GM13977 (cell line): Measurements from ENCODE around the gene HOXA10.

Experiments
- DNase-seq: peaks from one replicate; pipeline ENCODE4 v3.0.0; 2012; ENCODE audit warnings: low spot score
- in situ Hi-C: fragments of 300-500 bp; cut with MboI; formaldehyde crosslinking; loops from one replicate; pipeline ENCODE4 v1.12.0; 2022; ENCODE audit warnings: low sequenced_read_pairs, low pct_unique_long_range_greater_than_20kb, mixed read lengths, inconsistent platforms; ENCODE audit not compliant: unreplicated experiment
- TF ChIP-seq, protein P1 (sequence below): IDR thresholded peaks from 2 replicates; pipeline ENCODE4 v1.5.1; 2012; ENCODE audit warnings: mild to moderate bottlenecking, control low read depth; ENCODE audit not compliant: insufficient read depth; ENCODE audit errors: extremely low read depth, missing control alignments

Gene HOXA10

DNA sequence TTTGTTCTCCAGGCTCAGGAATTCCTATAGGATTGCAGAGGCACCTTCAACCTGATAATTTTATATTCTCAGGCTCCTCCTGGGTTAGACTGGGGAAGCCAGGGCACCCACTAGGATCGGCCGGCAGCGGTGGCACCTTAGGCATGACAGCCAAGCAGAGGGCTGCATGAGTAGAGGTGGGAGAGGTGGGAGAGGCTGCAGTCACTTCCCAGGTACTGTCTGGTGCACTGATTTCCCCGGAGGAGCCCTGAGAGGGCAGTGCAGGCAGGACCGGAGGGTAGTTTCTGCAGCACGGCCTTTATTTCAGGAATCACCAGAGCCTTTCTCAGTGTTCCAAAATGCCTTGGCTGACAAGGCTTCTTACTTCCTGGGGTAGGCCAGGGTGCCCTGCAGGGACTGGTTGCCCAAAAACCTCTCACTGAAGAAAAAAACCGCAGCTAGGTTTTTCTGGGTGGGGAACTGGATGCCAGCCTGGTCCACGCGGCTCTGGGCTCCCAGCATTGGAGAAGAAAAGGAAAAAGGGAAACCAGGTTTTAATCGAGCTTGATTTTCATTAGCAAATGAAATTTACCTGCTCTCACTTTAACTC is 29.3 kb upstream of the HOXA10 start:
- DNase-seq: no peak
- in situ Hi-C loops: loop anchor here (10.0 kb wide), 1 partner anchor 721 kb away; no protein-coding TSS in a partner anchor

DNA sequence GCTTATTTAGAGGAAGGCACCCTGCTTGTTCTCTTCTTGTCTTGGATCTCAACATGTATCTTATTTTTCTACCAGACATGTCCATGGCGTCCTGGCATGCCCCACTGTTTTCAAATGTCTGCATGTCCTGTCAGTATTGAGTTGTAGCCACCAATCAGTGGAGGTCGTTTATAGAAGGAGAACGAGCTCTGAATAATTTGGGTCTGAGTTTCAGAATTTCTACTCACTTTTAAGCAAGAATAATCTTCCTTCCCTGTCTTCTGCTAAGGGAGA is 28.7 kb upstream of the HOXA10 start:
- no peak for DNase-seq
- in situ Hi-C loops: loop anchor here (10.0 kb wide), 1 partner anchor 722 kb away; no protein-coding TSS in a partner anchor
- TF ChIP-seq, protein P1, sequence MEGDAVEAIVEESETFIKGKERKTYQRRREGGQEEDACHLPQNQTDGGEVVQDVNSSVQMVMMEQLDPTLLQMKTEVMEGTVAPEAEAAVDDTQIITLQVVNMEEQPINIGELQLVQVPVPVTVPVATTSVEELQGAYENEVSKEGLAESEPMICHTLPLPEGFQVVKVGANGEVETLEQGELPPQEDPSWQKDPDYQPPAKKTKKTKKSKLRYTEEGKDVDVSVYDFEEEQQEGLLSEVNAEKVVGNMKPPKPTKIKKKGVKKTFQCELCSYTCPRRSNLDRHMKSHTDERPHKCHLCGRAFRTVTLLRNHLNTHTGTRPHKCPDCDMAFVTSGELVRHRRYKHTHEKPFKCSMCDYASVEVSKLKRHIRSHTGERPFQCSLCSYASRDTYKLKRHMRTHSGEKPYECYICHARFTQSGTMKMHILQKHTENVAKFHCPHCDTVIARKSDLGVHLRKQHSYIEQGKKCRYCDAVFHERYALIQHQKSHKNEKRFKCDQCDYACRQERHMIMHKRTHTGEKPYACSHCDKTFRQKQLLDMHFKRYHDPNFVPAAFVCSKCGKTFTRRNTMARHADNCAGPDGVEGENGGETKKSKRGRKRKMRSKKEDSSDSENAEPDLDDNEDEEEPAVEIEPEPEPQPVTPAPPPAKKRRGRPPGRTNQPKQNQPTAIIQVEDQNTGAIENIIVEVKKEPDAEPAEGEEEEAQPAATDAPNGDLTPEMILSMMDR: no peak

More for the DNA sequence above, 29.3 kb upstream of the HOXA10 start:
- TF ChIP-seq, protein P1: no peak

DNA sequence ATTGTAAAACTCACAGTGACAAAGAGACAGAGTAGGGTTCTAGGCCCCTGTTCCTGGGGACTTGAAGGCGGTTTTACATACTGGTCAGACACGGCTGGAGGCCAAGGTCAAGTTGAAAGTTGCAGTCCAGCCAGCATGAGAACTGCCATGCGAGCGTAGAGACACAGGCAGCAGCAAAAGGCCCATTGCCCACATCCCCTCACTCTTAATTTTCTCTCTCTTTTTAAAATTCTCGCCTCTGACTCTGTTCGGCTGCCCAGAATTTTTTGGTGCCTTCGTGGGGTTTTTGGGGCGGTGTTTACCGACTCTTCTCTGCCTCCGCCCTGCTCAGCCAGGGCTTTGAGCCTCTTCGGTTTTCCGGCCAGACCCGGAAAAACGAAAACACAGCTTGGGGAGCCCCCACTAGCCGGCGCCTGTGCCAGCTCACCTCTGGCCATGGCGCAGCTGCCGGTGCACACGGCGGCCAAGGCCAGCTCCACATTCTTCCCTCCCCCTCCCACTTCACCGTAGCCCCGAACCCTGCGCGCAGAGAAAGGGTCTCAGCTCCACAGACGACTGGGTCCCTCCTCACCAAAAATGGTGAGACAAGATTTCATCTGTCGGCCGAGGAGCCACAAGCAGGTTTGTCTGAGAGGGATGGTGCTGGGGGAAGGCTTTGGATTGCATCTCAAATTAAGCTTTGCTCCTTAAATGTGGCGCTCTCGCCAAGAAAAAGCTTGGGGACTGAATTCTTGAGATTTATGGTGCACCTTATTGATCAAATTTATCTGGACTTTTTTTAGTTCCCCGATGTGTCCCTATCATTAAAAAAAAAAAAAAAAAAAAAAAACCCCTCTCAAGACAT is 28.1 kb upstream of the HOXA10 start:
- DNase-seq: no peak
- in situ Hi-C loops: loop anchor here (10.0 kb wide), 1 partner anchor 723 kb away; no protein-coding TSS in a partner anchor
- TF ChIP-seq, protein P1: no peak

DNA sequence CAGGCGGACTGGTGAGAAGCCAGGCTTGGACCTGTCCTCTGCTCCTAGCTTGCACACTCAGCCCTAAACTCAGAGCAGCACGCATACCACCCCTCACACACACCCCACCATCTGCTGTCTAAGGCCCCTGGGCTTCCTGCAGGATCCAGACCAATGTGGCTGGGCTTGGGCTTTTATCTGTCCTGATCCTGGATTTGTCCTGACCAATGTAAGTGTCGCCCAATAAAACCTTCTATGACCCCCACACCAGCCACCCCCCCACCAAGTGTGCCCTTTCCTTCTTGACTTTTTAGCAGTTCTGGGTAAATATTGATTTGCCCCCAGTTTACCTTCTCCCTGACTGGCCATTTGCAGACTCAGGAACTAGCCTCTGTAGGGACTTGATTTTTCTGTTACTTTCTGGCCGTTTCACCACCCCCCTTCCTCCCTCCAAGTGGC is 27.5 kb upstream of the HOXA10 start:
- no peak for DNase-seq
- in situ Hi-C loops: loop anchor here (10.0 kb wide), 1 partner anchor 723 kb away; no protein-coding TSS in a partner anchor
- TF ChIP-seq, protein P1: no peak

DNA sequence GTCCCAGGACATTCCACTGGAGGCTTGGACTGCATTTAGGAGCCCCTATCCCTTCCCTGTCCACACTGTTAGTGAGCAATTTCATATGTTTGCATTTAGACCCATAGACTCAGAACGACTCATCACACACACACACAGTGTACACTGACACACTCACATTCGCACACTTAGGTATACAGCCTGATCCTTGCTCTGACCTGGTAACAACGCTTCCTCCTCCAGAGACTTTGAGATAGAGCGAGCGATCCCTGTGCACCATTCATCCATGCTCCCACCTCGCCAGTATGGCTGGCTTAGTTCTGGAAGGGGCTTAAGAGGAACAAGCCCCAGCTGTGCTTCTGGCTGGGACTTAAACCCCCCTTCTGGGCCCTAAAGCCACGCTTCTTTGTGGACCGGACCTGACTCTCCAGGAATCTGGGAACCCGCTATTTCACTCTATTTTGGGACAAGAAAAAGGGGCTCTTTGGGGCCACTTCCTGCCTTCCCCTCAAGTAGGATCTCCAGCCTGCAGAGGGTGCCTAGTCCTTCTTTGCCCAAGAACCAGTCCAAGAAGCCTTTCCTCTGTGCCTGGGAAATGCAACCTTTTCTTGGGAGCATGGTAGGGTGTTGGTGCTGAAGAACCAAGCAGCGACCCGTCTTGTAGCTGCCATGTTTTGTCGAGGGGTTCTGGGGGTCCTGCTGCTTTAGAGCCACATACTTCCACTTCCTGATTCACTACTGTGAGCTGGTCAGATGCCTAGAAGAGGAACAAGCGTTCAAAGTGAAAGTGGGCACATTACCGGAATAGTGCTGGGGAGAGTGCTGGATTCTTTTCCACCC is 26.9 kb upstream of the HOXA10 start:
- no peak for DNase-seq
- TF ChIP-seq, protein P1: no peak
- in situ Hi-C loops: loop anchor here (10.0 kb wide), 1 partner anchor 724 kb away; no protein-coding TSS in a partner anchor
